A549 (cell line): ENCODE data around the gene PADI4.

Experiments
- BCL3 ChIP-seq: fragments of >200 bp; sonication (Bioruptor Twin); formaldehyde crosslinking; IDR thresholded peaks from 3 replicates; pipeline ENCODE4 v1.6.1; 2016
- CTCF ChIP-seq: fragments of >200 bp; sonication (Bioruptor Twin); formaldehyde crosslinking; IDR thresholded peaks from 3 replicates; pipeline ENCODE4 v1.5.1; 2016
- MAX ChIP-seq: IDR thresholded peaks from 2 replicates; pipeline ENCODE4 v1.6.1; 2012

- no peak for TF ChIP-seq BCL3
- TF ChIP-seq CTCF: no peak
- TF ChIP-seq MAX: no peak
These were observed 65.0 kb downstream of the PADI4 start for GRCh38 chr1:17372955-17373354.
